IMR-90 (cell line): ENCODE measurements around the gene ACCSL.

ENCODE experiments used
- CEBPB ChIP-seq: IDR thresholded peaks from 2 replicates; pipeline ENCODE4 v1.6.1; 2012; ENCODE audit warnings: low read depth, low read length, improper control_type of control experiment
- CHD1 ChIP-seq: IDR thresholded peaks from 2 replicates; pipeline ENCODE4 v1.6.1; 2012; ENCODE audit warnings: low read depth, low read length, improper control_type of control experiment
- FOS ChIP-seq: fragments of 150-350 bp; IDR thresholded peaks from 2 replicates; pipeline ENCODE4 v1.6.1; 2016; ENCODE audit warnings: low read depth, low read length
- MAFK ChIP-seq: IDR thresholded peaks from 2 replicates; pipeline ENCODE4 v1.6.1; 2012; ENCODE audit warnings: low read depth, low read length, improper control_type of control experiment
- MXI1 ChIP-seq: IDR thresholded peaks from 2 replicates; pipeline ENCODE4 v1.6.1; 2012; ENCODE audit warnings: low read depth, mild to moderate bottlenecking, low read length, moderate library complexity, borderline replicate concordance
- POLR2A ChIP-seq: IDR thresholded peaks from 2 replicates; pipeline ENCODE4 v1.6.1; 2012; ENCODE audit warnings: mild to moderate bottlenecking, low read depth, low read length
- RAD21 ChIP-seq: IDR thresholded peaks from 2 replicates; pipeline ENCODE4 v1.6.1; 2012; ENCODE audit warnings: low read length, improper control_type of control experiment
- RFX5 ChIP-seq: IDR thresholded peaks from 2 replicates; pipeline ENCODE4 v1.8.0; 2012; ENCODE audit warnings: low read depth, mild to moderate bottlenecking, low read length, moderate library complexity
- TF ChIP-seq, protein P1 (sequence below): conservative IDR thresholded peaks from 2 replicates; pipeline ENCODE4 v1.5.1; 2012; ENCODE audit warnings: mild to moderate bottlenecking, low read depth, low read length, improper control_type of control experiment
- TF ChIP-seq, protein P2 (sequence below): fragments of 150-350 bp; IDR thresholded peaks from 2 replicates; pipeline ENCODE4 v1.6.1; 2017; ENCODE audit warnings: mild to moderate bottlenecking, antibody characterized with exemption, low read length, low read depth

- TF ChIP-seq, protein P1, sequence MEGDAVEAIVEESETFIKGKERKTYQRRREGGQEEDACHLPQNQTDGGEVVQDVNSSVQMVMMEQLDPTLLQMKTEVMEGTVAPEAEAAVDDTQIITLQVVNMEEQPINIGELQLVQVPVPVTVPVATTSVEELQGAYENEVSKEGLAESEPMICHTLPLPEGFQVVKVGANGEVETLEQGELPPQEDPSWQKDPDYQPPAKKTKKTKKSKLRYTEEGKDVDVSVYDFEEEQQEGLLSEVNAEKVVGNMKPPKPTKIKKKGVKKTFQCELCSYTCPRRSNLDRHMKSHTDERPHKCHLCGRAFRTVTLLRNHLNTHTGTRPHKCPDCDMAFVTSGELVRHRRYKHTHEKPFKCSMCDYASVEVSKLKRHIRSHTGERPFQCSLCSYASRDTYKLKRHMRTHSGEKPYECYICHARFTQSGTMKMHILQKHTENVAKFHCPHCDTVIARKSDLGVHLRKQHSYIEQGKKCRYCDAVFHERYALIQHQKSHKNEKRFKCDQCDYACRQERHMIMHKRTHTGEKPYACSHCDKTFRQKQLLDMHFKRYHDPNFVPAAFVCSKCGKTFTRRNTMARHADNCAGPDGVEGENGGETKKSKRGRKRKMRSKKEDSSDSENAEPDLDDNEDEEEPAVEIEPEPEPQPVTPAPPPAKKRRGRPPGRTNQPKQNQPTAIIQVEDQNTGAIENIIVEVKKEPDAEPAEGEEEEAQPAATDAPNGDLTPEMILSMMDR, result no peak
- TF ChIP-seq MXI1, result no peak
- no peak for TF ChIP-seq POLR2A
- TF ChIP-seq RAD21, result no peak
- TF ChIP-seq RFX5, result no peak
- no peak for TF ChIP-seq CEBPB
- TF ChIP-seq, protein P2, sequence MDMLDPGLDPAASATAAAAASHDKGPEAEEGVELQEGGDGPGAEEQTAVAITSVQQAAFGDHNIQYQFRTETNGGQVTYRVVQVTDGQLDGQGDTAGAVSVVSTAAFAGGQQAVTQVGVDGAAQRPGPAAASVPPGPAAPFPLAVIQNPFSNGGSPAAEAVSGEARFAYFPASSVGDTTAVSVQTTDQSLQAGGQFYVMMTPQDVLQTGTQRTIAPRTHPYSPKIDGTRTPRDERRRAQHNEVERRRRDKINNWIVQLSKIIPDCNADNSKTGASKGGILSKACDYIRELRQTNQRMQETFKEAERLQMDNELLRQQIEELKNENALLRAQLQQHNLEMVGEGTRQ, result no peak
- no peak for TF ChIP-seq FOS
- TF ChIP-seq CHD1, result no peak
- no peak for TF ChIP-seq MAFK
Observed at GRCh38 chr11:44017443-44018126, 30.2 kb upstream of the ACCSL start.
